Activated naive CD8-positive, alpha-beta T cell treated with anti-CD3 and anti-CD28 coated beads for 36 hours (primary cell): ENCODE data around the gene PRTFDC1. TPM values are rescaled to one million over a fixed set of nuclear protein-coding genes. Genes with fewer than 3 reads are reported as not detected.

Experiments used
- DNase-seq: peaks from one replicate; pipeline ENCODE4 v3.0.0; 2021
- H3K27ac Mint-ChIP-seq: one replicate; pipeline ENCODE4 v1.8.0; 2022; ENCODE audit warnings: mild to moderate bottlenecking, moderate library complexity, mixed read lengths
- H3K27me3 Mint-ChIP-seq: one replicate; pipeline ENCODE4 v1.8.0; 2022; ENCODE audit warnings: mild to moderate bottlenecking, mixed read lengths
- H3K36me3 Mint-ChIP-seq: one replicate; pipeline ENCODE4 v1.8.0; 2021; ENCODE audit warnings: mild to moderate bottlenecking, mixed read lengths
- H3K4me1 Mint-ChIP-seq: one replicate; pipeline ENCODE4 v1.8.0; 2021; ENCODE audit warnings: mixed read lengths
- H3K4me3 Mint-ChIP-seq: one replicate; pipeline ENCODE4 v1.8.0; 2022; ENCODE audit warnings: mild to moderate bottlenecking, moderate library complexity, mixed read lengths
- H3K9me3 Mint-ChIP-seq: one replicate; pipeline ENCODE4 v1.8.0; 2022; ENCODE audit warnings: mixed read lengths
- total RNA-seq, 2 experiments: library from RNA; stranded (reverse); gene quantifications; one replicate each; pipeline ENCODE4 v1.2.3, GENCODE V29; 2021

PRTFDC1 gene
- total RNA-seq, 2 experiments from 2014 or later, result 2.8 to 3.6 TPM

GRCh38 chr10:24814568-24815313 lies 137.7 kb downstream of the PRTFDC1 start:
- no peak for DNase-seq
- H3K4me1 Mint-ChIP-seq, result peaks cover 8% of the 10 kb centered on the region
- H3K4me3 Mint-ChIP-seq, result no peak overlapping the region

GRCh38 chr10:24813856-24814255 lies 138.6 kb downstream of the PRTFDC1 start:
- Mint-ChIP-seq H3K4me1 (peaks cover 7% of the 10 kb centered on the region), H3K27ac (no peak overlapping the region), H3K9me3 (peaks cover 1% of the 10 kb centered on the region), H3K4me3 (no peak overlapping the region), H3K27me3 (no peaks in the 10 kb centered on the region), H3K36me3 (no peaks in the 10 kb centered on the region)
- no peak for DNase-seq

More at GRCh38 chr10:24814568-24815313, 137.7 kb downstream of the PRTFDC1 start:
- H3K27me3 Mint-ChIP-seq, result no peaks in the 10 kb centered on the region
- H3K36me3 Mint-ChIP-seq, result no peaks in the 10 kb centered on the region
- H3K9me3 Mint-ChIP-seq, result peaks cover 1% of the 10 kb centered on the region
- no peak overlapping the region for H3K27ac Mint-ChIP-seq

GRCh38 chr10:24806262-24806661 lies 146.1 kb downstream of the PRTFDC1 start:
- no peak overlapping the region for H3K4me3 Mint-ChIP-seq
- H3K27me3 Mint-ChIP-seq, result no peaks in the 10 kb centered on the region
- DNase-seq, result no peak
- no peak overlapping the region for H3K27ac Mint-ChIP-seq
- H3K9me3 Mint-ChIP-seq, result no peaks in the 10 kb centered on the region
- H3K36me3 Mint-ChIP-seq, result no peaks in the 10 kb centered on the region
- H3K4me1 Mint-ChIP-seq, result peaks cover 1% of the 10 kb centered on the region

GRCh38 chr10:24804956-24805355 lies 147.4 kb downstream of the PRTFDC1 start:
- no peaks in the 10 kb centered on the region for H3K36me3 Mint-ChIP-seq
- H3K4me1 Mint-ChIP-seq, result peaks cover 1% of the 10 kb centered on the region
- no peak overlapping the region for H3K4me3 Mint-ChIP-seq
- no peak overlapping the region for H3K27ac Mint-ChIP-seq
- H3K27me3 Mint-ChIP-seq, result no peaks in the 10 kb centered on the region
- DNase-seq, result no peak
- H3K9me3 Mint-ChIP-seq, result no peaks in the 10 kb centered on the region

GRCh38 chr10:24804392-24804791 lies 148.0 kb downstream of the PRTFDC1 start:
- Mint-ChIP-seq H3K36me3 (no peaks in the 10 kb centered on the region), H3K27me3 (no peaks in the 10 kb centered on the region), H3K4me3 (no peak overlapping the region), H3K27ac (no peak overlapping the region), H3K9me3 (no peaks in the 10 kb centered on the region), H3K4me1 (peaks cover 1% of the 10 kb centered on the region)
- DNase-seq, result no peak

- Mint-ChIP-seq H3K9me3 (no peaks in the 10 kb centered on the region), H3K4me1 (peaks cover 1% of the 10 kb centered on the region), H3K27ac (no peak overlapping the region)
These were observed 150.0 kb downstream of the PRTFDC1 start for GRCh38 chr10:24802378-24802777.

GRCh38 chr10:24800861-24801260 lies 151.5 kb downstream of the PRTFDC1 start:
- Mint-ChIP-seq H3K4me3 (no peak overlapping the region), H3K9me3 (no peaks in the 10 kb centered on the region), H3K27me3 (no peaks in the 10 kb centered on the region), H3K4me1 (peaks cover 1% of the 10 kb centered on the region), H3K27ac (no peak overlapping the region), H3K36me3 (no peaks in the 10 kb centered on the region)
- no peak for DNase-seq

More at GRCh38 chr10:24802378-24802777, 150.0 kb downstream of the PRTFDC1 start:
- Mint-ChIP-seq H3K27me3 (no peaks in the 10 kb centered on the region), H3K4me3 (no peak overlapping the region), H3K36me3 (no peaks in the 10 kb centered on the region)
- DNase-seq, result no peak

Other genes starting within 250 kb of the PRTFDC1 start
- gene ARHGAP21, start 228.7 kb downstream of the PRTFDC1 start, total RNA-seq, result 10 to 100 TPM; 22.1 to 22.4 TPM
- gene ENKUR, start 63.6 kb upstream of the PRTFDC1 start, total RNA-seq, result not detected
- gene THNSL1, start 64.0 kb upstream of the PRTFDC1 start, total RNA-seq, result 10 to 100 TPM; 10.1 to 10.7 TPM
- not detected for gene GPR158, start 222.4 kb upstream of the PRTFDC1 start, total RNA-seq